CD4-positive, alpha-beta T cell treated with Interleukin-17A for 1 hour (primary cell): ENCODE measurements around the gene SKIDA1.

Experiments used
- DNase-seq: peaks from one replicate; pipeline ENCODE4 v3.0.0-alpha.2; 2020

The SKIDA1 gene

DNA sequence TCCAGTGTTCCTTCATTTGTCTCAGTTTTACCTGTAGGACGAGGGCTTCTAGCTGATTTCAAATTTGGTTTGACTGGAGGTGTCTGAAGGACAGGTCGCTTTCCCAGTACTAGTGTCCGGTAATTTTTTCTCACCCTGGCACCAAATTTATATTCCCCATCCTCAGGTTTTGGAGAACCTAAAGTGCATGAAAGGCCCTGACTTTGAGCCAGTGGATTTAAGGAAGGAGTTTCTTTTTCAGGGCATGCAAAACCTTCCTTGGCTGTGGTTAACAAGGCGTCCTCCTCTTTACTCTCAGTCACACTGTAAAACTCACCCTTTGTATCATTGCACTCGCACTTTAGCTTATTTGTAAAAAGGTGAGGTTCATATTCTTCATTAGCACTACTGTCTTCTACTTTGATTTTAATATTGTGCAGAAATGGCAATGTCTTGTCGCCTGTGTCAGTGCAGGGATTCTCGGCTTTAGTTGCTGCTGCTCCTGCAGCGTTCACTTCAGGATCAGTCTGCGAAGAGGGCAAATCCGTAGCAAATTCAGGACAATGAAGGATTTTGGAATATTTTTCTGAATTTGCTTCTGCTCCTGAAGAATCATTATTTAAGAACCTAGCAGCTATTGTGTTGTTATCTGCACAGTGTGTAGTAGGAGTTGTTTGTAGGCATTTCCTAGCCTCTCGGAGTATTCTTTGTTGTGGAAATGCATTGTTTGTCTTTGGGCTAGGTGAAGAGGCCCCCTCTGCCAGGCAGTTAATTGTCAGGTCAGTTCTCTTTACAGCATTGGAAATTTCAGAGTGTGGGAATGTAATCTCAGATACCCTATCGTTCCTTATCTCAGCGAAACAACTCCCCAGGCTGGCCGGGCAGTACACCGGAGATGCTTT, 9.9 kb downstream of the SKIDA1 start:
- no peak for DNase-seq

- DNase-seq, result no peak
Measured at GRCh38 chr10:21514818-21515351, 10.6 kb downstream of the SKIDA1 start.

GRCh38 chr10:21514129-21514817, 11.2 kb downstream of the SKIDA1 start:
- DNase-seq, result no peak

- DNase-seq, result no peak
Measured at GRCh38 chr10:21513405-21513788, 12.1 kb downstream of the SKIDA1 start.

DNA sequence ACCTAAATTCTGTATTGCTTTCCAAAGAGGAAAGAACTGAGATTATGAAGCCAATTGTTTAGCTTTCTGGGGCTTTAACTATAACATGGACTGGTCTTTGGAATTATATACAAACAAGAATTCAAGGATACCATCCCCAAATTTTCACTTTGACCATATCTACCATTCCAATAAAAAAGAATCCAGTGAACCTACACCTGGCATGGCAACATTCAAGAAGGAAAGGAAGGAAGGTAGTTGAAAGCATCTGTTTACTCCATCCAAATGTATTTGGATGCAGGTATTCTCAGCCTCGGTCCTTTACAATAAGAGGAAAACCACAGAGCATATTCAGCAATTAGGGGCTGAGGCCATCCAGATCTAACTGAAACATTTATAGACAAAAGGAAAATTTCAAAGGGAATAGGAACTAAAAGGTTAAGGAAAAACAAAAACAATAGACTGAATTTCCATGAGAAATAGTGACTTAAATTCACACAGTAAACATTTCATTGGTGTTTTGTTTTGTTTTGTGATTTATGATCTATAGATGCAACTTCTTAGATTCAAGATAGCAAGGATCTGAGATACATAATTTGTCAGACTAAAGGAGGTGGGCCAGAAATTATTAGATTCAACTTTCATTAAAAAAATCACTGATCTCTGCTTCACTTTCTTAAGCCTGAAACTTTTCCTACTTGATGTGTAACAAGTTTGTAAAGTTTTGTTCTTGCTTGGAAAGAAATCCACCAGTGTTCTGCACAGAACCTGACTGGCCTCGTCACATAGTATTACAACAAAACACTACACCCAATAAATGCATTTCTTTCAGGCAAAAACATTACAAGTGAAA, 12.7 kb downstream of the SKIDA1 start:
- no peak for DNase-seq

DNA sequence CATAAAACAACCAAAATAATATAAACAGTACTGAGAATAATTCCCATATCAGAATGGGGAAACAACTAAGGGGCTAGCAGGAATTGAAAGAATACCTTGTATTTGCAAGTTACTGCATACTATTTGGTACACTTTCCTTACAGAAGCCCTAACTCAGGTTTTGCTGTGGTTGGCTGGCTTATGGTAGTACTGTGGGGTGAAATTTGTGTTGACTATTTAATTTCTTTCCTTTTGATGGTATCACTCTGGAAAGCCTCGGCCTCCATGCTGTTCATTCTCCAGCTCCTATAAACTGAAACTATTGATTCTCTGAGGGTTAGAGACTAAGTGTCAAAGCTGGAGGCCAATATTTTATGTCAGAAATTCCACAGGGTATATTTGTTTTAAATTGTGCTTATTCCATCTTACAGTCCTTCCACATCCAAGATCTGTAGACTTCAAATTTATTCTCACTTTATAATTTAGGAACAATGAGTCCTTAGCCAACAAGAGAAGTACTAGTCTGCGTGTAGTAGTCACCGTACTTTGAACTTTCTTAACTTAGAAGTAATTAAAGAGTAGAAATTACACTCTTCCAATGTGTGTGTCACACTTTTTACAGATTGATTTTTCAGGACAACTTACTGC, 13.4 kb downstream of the SKIDA1 start:
- DNase-seq, result no peak

- DNase-seq, result no peak
Measured at GRCh38 chr10:21511095-21511570, 14.3 kb downstream of the SKIDA1 start.

- no peak for DNase-seq
Measured at GRCh38 chr10:21510241-21511094, 15.0 kb downstream of the SKIDA1 start.

DNA sequence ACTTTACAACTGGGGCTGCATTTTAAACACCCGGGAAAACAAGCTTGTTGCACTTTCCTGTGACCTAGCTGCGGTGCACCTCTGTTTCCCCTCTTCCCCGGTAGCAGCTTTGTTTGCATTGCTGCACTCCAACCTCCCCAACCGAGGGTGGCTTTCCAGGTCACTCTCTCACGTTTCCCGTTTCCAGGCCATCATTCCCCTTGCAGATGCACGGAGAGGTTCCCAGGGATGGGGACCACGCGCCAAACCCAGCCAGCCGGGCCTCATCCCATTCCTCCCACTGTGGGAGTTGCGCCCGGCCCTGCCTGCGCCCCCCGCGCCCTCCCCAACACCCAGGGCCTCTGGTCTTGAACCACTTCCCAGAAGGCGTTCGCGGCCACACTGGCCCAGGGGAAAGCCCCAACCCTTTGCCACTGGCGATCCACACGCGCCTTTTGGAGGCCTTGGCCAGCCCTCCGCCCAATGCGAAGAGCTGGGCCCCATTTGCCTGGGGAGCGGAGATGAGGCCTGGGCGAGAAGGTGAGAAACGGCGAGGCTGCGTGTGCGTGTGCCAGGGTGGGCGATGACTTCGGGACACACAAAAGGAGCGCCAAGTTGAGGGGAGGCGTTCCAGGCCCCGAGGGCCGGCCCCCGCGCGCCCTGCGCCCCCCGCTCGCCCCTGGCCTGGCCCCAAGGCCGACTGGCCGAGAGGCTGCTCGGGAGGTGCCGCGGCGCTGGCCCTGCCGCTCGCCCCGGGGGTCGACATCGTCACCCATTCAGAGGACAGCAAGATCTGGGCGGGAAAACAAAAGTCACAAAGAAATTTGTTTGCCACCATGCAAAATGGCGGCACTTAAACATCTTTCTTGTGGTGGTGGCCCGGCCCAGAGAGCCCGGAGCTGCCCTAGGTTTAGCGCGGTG, 15.9 kb downstream of the SKIDA1 start:
- no peak for DNase-seq

- no peak for DNase-seq
Measured at GRCh38 chr10:21508706-21509331, 16.7 kb downstream of the SKIDA1 start.

GRCh38 chr10:21507150-21507549, 18.3 kb downstream of the SKIDA1 start:
- DNase-seq, result no peak

DNA sequence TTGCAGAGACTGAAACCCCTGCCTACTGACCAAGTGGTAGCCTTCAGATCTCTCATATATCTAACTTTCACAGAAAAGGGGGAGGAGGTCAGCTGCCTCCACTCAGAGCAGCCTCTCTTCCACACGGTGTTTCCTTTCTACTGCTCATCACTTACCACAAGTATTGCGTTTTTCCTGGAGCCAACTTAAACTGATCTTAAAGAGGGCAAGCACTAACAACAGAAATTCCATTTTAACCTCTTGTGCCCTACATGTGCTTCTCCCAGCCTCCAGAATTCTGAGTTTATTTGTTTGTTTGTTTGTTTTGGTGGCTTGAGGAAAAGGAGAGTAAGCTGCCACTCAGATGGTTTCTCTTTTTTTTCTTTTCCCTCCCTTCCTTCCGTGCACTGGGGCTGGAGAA, 19.1 kb downstream of the SKIDA1 start:
- no peak for DNase-seq

DNA sequence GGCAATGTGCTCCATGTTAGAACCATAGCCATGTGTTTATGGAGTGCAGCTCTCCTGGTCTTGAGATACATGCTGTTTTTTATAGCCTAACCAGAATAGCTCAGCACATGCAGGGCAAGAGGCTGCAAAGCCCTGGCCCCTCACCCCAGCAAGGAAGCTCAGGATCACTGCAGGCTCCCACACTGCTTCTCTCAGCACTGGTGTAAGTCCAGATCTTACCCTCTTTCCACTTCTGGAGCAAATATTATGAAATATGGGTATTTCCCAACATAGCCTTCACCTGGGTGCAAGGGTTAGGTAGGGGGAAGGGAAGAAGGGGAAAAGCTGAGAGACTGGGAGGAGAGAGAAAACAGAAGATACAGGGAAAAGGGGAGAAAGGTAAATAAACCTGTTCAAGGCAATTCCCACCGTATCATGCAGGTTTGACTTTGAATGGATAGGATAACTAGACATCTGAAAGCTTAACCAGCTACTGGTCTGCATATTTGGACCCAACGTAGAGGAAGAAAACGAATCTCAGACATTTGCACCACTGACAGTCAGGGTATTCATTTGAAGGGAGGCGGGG, 19.7 kb downstream of the SKIDA1 start:
- no peak for DNase-seq

DNA sequence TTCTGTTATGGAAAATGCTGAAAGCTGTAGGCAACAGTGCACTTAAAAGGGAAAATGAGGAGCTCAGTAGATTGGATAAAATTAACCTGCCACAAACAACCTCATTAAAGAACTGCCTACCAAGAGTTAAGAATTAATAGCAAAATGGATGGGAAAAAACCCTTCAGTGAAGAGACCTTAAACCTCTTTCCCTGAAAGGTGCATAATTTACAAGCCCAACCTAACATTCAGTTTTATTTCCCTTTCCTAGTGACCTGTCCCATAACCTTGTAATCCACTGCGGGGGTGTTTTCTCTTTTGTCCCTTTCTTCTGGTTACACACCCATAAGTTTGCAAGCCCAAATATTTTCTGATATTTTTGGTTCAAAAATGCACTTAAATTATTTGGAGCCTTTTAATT, 21.9 kb downstream of the SKIDA1 start:
- DNase-seq, result no peak

- DNase-seq, result no peak
Measured at GRCh38 chr10:21502348-21502740, 23.1 kb downstream of the SKIDA1 start.

DNA sequence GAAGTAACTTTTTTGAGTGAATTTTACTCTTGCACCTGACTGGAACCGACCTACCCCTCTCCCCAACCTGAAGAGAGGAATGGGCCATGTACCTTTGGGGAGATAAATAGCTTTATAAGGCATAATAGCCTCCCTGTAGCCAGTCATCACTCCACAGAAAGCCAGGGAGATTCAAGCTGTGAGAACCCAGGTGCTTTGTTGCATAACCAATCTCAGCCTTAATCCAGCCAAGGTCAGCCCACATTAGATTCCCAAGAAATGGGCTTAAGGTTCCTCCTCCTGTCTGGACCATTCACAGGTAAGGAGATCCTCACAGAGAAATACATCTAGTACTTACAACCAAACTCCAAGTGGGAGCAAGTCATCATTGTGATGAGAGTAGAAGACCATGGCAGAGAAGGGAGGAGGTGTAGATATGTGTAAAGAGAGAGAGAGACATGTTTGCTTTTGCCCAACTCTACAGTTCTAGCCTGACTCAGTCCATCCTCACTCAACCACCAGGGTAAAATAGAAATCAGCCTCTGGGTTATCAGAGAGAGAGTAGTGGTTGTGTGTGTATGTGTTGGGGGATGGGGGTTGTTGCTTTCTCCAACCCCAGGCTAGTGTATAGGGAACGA, 23.6 kb downstream of the SKIDA1 start:
- no peak for DNase-seq

GRCh38 chr10:21501091-21501490, 24.4 kb downstream of the SKIDA1 start:
- DNase-seq, result no peak

GRCh38 chr10:21500578-21500910, 24.9 kb downstream of the SKIDA1 start:
- no peak for DNase-seq
